Mucosa of gallbladder (tissue), 1 donor: ENCODE measurements around the gene RUFY3. TPM values are rescaled to one million over a fixed set of nuclear protein-coding genes. Genes with fewer than 3 reads are reported as not detected.
A peak's percentile ranks its signal among the peaks of the same experiment; 100 is the strongest.
"Not testable (repeated sequence)": the region's sequence is repeated elsewhere in the genome, so short reads cannot be mapped to it uniquely, and the experiment has no call there.

ENCODE experiments used
- DNase-seq: peaks from one replicate; pipeline ENCODE4 v3.0.0-alpha.2; 2020; ENCODE audit warnings: low spot score
- total RNA-seq: library from RNA; stranded (reverse); gene quantifications from one replicate; pipeline ENCODE4 v1.2.1, GENCODE V29; 2021
- donor health status: DM: no; HTN: no; CAD: no.

Gene RUFY3
- total RNA-seq, 1 donor from 2014 or later: 46.6 TPM

GRCh38 chr4:70783096-70783495, 61.3 kb downstream of the RUFY3 start:
- no peak for DNase-seq

GRCh38 chr4:70787496-70787895, 65.7 kb downstream of the RUFY3 start:
- DNase-seq: no peak

- no peak for DNase-seq
These were observed 67.0 kb downstream of the RUFY3 start for GRCh38 chr4:70788733-70789132.

GRCh38 chr4:70793626-70794025, 71.9 kb downstream of the RUFY3 start:
- no peak for DNase-seq

DNA sequence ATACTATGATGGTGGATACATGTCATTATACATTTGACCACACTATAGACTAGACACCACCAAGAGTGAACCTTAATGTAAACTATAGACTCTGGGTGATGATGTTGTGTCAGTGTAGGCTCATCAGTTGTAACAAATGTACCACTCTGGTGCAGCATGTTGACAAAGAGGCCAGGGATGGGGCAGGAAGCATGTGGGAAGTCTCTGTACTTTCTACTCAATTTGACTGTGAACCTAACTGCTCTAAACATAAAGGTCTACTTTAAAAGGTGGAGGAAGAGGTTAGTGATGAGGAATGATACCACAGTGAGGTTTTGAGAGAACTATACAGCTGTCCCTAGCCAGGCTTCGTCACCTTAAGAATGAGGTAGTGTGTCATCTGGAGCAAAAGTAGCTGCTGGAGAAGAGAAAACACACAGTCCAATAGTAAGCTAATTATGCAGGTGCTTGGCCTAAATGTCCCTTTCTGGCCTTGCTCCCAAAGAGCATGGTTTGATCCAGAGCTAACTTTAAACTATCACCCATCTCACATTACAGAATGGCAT, 79.6 kb downstream of the RUFY3 start:
- DNase-seq: no peak

GRCh38 chr4:70802928-70803580, 81.3 kb downstream of the RUFY3 start:
- DNase-seq: no peak

DNA sequence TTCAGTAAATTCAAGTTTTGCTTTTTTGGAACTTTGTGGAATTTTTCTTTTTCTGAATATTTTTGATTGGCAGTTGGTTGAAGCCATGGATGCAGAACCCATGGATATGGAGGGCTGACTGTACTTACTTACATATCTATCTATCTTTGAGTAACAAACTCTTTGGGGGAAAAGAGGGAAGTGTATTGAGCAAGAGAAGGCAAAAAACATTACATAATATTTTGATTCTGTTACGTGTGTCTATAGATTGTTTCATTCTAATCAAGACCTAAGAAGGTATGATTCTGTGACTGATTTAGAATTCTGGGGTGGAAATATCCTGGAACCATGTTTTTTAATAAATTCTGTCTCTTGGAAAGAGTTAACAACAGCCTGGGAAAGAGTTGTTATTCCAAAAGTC, 86.4 kb downstream of the RUFY3 start:
- DNase-seq: no peak

DNA sequence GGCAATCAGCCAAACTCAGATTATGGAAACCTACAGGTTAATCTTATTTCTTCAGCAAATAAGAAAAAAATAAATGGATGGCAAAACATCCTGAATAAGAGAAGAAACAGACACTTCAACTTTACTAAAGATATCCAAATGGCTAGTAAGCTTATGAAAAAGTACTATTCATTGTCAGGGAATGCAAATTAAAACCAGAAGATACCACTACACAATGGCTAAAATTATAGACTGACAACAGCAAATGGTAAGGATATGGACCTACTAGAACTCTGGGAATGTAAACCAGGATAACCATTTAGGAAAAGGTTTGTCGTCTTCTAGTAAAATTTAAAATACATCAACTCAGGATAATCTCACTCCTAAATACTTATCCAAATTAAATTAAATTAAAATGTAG, 93.6 kb downstream of the RUFY3 start:
- no peak for DNase-seq

- DNase-seq: no peak
These were observed 95.1 kb downstream of the RUFY3 start for GRCh38 chr4:70816894-70817293.

DNA sequence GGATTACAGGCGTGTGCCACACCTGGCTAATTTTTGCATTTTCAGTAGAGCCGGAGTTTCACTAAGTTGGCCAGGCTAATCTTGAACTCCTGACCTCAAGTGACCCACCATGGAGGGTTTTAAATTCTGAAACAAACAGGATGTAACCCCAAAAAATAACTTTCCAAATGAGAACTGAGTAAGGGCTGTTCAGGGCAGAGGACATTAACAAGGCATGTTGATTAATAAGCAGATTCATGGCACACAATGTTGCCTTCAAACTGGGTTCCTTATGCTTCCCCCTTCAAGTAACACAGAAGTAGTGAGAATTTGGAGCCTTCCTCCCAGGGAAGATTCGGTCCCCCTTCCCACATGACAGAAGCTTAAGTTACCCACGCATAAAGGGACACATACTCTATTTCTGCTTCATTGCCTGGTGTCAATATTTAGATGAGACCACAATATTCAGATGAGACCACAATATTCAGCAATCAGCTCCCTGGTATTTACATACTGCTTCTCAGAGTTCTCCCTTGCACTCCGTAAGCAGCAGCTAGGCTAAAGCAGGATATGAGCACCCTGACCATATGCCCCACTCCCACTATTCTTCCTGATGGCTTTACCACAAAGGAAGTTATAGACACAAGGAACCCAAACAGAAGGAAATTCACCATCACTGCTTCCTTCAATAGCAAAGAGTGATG, 96.5 kb downstream of the RUFY3 start:
- DNase-seq: no peak

DNA sequence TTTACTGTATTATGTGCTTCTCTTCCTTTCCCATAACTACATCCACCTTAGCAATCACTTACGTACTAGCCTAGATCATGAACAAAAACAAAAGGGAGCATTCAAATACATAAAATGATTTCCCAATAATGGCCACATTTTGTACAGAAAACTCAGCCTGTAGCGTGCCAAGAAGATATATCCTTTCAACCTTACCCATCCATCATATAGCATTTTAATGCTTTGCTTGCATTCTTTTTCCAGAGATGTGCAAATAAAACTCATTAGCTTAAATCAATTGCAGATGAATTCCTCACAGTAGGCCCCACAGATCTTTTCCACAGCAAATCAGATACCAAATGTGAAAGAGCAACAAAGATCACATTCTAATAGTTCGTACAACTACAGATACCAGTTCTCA, 97.2 kb downstream of the RUFY3 start:
- DNase-seq: no peak

GRCh38 chr4:70829015-70829414, 107.3 kb downstream of the RUFY3 start:
- no peak for DNase-seq

DNA sequence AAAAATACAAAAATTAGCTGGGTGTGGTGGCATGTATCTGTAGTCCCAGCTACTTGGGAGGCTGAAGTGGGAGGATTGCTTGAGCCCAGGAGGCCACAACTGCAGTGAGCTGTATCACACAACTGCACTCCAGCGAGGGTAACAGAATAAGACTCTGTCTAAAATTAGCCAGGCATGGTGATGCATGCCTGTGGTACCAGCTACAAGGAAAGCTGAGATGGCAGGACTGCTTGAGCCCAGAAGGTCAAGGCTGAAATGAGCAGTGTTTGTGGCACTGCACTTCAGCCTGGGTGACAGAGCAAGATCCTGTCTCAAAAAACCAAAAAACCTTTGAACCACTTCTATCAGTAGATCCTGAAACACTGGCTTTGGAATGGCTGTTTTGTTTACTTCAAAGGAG, 107.7 kb downstream of the RUFY3 start:
- DNase-seq: no peak

DNA sequence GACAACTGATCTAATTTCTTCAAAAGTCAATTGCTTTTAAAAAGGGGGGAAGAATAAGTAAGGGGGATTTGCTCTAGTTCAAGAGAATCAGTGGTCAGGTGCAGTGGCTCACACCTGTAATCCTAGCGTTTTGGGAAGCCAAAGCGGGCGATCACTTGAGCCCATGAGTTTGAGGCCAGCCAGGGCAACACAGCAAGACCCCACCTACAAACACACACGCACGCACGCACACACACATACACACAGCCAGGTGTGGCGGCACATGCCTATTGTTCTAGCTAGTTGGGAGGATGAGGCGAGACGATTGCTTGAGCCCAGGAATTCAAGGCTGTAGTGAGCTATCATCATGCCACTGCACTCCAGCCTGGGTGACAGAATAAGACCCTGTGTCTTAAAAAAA, 108.3 kb downstream of the RUFY3 start:
- no peak for DNase-seq

- DNase-seq: no peak
These were observed 109.5 kb downstream of the RUFY3 start for GRCh38 chr4:70831293-70831692.

- DNase-seq: no peak
These were observed 111.9 kb downstream of the RUFY3 start for GRCh38 chr4:70833675-70834074.

DNA sequence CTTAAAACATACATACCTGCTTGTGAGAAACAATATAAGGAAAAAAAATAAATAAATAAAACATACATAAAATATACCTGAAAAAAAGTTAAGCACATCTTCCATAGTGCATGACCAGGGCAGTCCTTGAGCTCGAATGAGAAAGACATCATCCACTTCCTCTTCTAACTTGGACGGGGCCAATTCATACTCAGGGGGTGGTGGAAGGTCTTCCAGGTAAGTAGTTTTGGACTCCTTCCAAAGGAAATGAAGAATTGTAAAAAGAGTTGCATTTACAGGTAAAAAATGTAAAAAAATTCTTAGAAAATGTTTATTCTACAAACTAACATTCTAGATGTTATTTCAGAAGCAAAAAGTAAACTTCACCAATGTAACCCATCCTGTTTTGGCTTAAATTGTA, 114.3 kb downstream of the RUFY3 start:
- DNase-seq: no peak

DNA sequence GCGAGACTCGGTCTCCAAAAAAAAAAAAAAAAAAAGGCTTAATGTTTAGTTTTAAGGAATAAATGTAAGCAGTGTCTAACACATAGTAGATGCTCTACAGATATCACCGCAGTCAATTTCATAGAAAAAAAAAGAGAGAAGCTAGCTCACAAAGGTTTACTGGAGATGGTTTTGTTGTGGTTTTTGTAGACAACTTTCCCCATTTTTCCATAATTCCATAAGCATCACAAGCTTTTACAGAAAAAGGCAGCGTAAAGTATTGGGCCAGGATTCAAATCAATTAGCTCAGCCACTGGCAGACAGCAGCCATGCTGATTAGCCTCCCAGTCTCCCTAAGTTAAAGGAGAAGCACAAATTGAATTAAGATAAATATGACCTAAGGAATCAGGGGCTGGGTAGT, 116.4 kb downstream of the RUFY3 start:
- DNase-seq: no peak

DNA sequence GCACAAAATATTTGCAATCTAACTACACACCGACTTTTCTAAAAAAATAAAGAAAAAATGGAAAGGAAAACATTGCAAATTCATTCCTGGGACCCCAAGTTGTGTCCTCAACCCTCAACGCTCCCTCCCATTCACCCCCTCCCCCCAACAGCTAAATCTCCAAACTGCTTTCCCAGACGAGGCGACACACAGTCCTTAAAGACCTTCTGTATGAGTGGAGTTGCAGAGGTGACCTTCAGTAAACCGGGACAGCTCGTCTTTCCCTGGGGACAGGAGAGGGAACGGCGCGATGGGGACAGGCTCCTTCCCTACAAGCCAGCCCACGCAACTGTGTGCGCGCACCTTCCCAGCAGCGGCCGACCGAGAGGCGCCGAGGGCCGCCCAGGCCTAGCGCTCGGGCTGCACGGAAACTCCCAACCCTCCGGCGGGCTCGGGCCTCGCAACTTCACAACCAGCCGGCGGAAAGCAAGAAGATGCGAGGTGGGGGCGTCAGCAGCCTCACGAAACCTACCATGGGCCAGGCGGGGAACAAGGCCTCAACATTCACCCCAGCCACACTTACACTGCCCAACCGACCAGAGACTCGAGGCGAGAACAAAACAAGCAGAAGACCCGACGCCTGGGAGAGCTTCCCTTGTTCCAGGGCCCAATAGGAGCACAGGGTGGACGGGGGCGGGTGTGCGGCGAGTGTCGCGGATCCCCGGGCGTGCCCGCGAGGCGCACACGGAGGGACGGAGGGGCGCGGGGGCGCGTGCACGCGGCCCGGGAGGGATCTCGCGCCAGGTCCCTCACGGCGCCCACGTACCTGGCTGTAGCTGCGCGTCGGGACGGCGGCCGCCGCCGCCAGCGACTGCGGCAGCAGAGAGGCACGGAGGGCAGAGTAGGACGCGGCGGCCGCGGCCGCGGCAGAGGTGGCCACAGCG, 117.2 kb downstream of the RUFY3 start:
- peak; percentile 50 for DNase-seq

DNA sequence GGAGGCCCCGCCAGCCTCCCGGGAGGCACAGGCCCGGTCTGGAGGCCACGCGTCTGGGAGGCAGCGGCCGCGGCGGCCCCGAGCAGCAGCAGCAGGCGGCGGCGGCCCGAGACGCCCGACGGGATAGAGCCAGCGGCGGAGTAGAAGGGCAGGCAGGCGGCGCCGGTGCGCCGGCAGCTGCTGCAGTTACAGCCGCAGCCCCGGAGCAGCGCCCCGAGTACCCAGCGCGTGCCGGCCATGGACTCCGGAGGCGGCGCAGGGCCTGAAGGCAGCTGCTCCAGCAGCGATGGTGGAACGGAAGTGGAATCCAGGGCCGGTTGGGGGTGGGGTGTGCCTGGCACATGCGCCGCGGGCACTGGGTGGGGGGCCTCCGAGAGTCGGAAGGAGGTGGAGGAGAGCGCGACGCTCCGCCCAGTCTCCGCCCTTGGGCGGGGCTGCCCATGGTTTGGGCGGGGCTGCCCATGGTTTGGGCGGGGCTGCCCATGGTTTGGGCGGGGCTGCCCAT, 117.9 kb downstream of the RUFY3 start, which contains the start of gene GRSF1:
GRSF1 (minus strand) TSS at position 302 of the 505 bp plus-strand sequence; CDS start at position 239, 63 bp downstream.
- peak; percentile 95 for DNase-seq

DNA sequence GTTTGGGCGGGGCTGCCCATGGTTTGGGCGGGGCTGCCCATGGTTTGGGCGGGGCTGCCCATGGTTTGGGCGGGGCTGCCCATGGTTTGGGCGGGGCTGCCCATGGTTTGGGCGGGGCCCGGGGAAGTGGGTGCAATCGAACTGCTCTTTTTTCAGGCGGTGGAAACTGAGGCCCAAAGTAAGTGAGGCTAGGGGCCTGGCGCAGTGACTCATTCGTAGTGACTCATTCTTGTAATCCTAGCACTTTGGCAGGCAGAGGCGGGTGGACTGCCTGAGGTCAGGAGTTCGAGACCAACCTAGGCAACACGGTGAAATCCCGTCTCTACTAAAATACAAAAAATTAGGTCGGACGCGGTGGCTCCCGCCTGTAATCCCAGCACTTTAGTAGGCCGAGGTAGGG, 118.4 kb downstream of the RUFY3 start:
- DNase-seq: peak; percentile 43

- DNase-seq: not testable (repeated sequence)
These were observed 118.9 kb downstream of the RUFY3 start for GRCh38 chr4:70840631-70841030.
